HEK293T (cell line): ENCODE measurements around the gene STK39.

Source experiments
- ARNT ChIP-seq: fragments of 450-650 bp; IDR thresholded peaks from 2 replicates; pipeline ENCODE4 v1.6.1; 2017; ENCODE audit warnings: mild to moderate bottlenecking
- BHLHE40 ChIP-seq: fragments of 450-650 bp; IDR thresholded peaks from 2 replicates; pipeline ENCODE4 v1.6.1; 2016; ENCODE audit warnings: mild to moderate bottlenecking, moderate library complexity, borderline replicate concordance
- ELF4 ChIP-seq: fragments of 450-650 bp; IDR thresholded peaks from 2 replicates; pipeline ENCODE4 v1.6.1; 2017; ENCODE audit warnings: antibody characterized with exemption
- FOXK2 ChIP-seq: fragments of 450-650 bp; IDR thresholded peaks from 2 replicates; pipeline ENCODE4 v1.6.1; 2016; ENCODE audit warnings: mild to moderate bottlenecking
- FOXM1 ChIP-seq: fragments of 450-650 bp; IDR thresholded peaks from 2 replicates; pipeline ENCODE4 v1.6.1; 2017; ENCODE audit warnings: mild to moderate bottlenecking, borderline replicate concordance
- LEF1 ChIP-seq: fragments of 450-650 bp; IDR thresholded peaks from 2 replicates; pipeline ENCODE4 v1.6.1; 2017; ENCODE audit warnings: mild to moderate bottlenecking, borderline replicate concordance
- PKNOX1 ChIP-seq: fragments of 450-650 bp; IDR thresholded peaks from 2 replicates; pipeline ENCODE4 v1.6.1; 2016
- SP1 ChIP-seq: fragments of 450-650 bp; IDR thresholded peaks from 2 replicates; pipeline ENCODE4 v1.6.1; 2017
- SUZ12 ChIP-seq: fragments of 450-650 bp; IDR thresholded peaks from 2 replicates; pipeline ENCODE4 v1.6.1; 2016; ENCODE audit warnings: mild to moderate bottlenecking
- TARDBP ChIP-seq: fragments of 450-650 bp; IDR thresholded peaks from 2 replicates; pipeline ENCODE4 v1.6.1; 2016
- ZNF384 ChIP-seq: fragments of 450-650 bp; IDR thresholded peaks from 2 replicates; pipeline ENCODE4 v1.6.1; 2016

GRCh38 chr2:168149986-168150385 is 97.4 kb downstream of the STK39 start:
- TF ChIP-seq PKNOX1 = no peak
- no peak for TF ChIP-seq SP1
- no peak for TF ChIP-seq ELF4
- no peak for TF ChIP-seq FOXK2
- no peak for TF ChIP-seq FOXM1
- no peak for TF ChIP-seq TARDBP
- TF ChIP-seq ARNT = no peak
- TF ChIP-seq LEF1 = no peak
- no peak for TF ChIP-seq SUZ12
- TF ChIP-seq BHLHE40 = no peak
- no peak for TF ChIP-seq ZNF384
